RWPE2 (cell line): Measurements from ENCODE around the gene AOX1.

Source experiments
- ATAC-seq: fragments of 200-7000 bp; cut with Tn5 transposase; 3 replicates; pipeline ENCODE4 v1.9.1; 2021; ENCODE audit warnings: low read depth
- DNase-seq: peaks from one replicate; pipeline ENCODE4 v3.0.0-alpha.2; 2020; ENCODE audit warnings: low spot score
- H3K27ac ChIP-seq: fragments of 450-650 bp; 2 replicates; pipeline ENCODE4 v1.5.1; 2017; ENCODE audit warnings: mild to moderate bottlenecking; ENCODE audit not compliant: poor library complexity, severe bottlenecking
- H3K27me3 ChIP-seq: fragments of 250-450 bp; sonication (Bioruptor Pico); 2 replicates; pipeline ENCODE4 v1.5.1; 2021; ENCODE audit warnings: mild to moderate bottlenecking, moderate library complexity; ENCODE audit not compliant: insufficient read depth, poor library complexity, severe bottlenecking
- H3K36me3 ChIP-seq: fragments of 250-450 bp; sonication (Bioruptor Pico); 2 replicates; pipeline ENCODE4 v1.5.1; 2020; ENCODE audit warnings: low read depth, mild to moderate bottlenecking, moderate library complexity
- H3K4me1 ChIP-seq: fragments of 250-450 bp; sonication (Bioruptor Pico); 2 replicates; pipeline ENCODE4 v1.5.1; 2021; ENCODE audit warnings: mild to moderate bottlenecking, moderate library complexity; ENCODE audit not compliant: insufficient read depth, poor library complexity, severe bottlenecking
- H3K4me3 ChIP-seq: fragments of 250-450 bp; sonication (Bioruptor Pico); 2 replicates; pipeline ENCODE4 v1.5.1; 2021; ENCODE audit warnings: mild to moderate bottlenecking, moderate library complexity; ENCODE audit not compliant: severe bottlenecking
- H3K9me3 ChIP-seq: fragments of 250-450 bp; sonication (Bioruptor Pico); 2 replicates; pipeline ENCODE4 v1.5.1; 2021; ENCODE audit warnings: mild to moderate bottlenecking, moderate library complexity; ENCODE audit not compliant: severe bottlenecking
- CTCF ChIP-seq: fragments of 450-650 bp; IDR thresholded peaks from one replicate; pipeline ENCODE4 v1.5.1; 2017; ENCODE audit warnings: mild to moderate bottlenecking, moderate library complexity; ENCODE audit not compliant: poor library complexity, severe bottlenecking

AOX1 gene

GRCh38 chr2:200703926-200704637 lies 118.3 kb downstream of the AOX1 start:
- Histone ChIP-seq H3K36me3 (no peaks in the 10 kb centered on the region), H3K9me3 (no peaks in the 10 kb centered on the region), H3K27ac (no peak overlapping the region), H3K27me3 (no peaks in the 10 kb centered on the region), H3K4me1 (no peaks in the 10 kb centered on the region), H3K4me3 (no peak overlapping the region)
- TF ChIP-seq CTCF: no peak
- ATAC-seq: no peak
- DNase-seq: no peak

- peak; percentile 17 for TF ChIP-seq CTCF
- ATAC-seq: no peak
These were observed 119.7 kb downstream of the AOX1 start for GRCh38 chr2:200705305-200706041.

GRCh38 chr2:200708943-200709342 lies 123.1 kb downstream of the AOX1 start:
- DNase-seq: no peak
- H3K36me3 ChIP-seq: no peaks in the 10 kb centered on the region
- TF ChIP-seq CTCF: no peak
- no peak for ATAC-seq
- H3K9me3 ChIP-seq: no peaks in the 10 kb centered on the region
- H3K4me3 ChIP-seq: no peak overlapping the region
- H3K27ac ChIP-seq: no peak overlapping the region
- H3K4me1 ChIP-seq: peaks cover 9% of the 10 kb centered on the region
- no peaks in the 10 kb centered on the region for H3K27me3 ChIP-seq

More at GRCh38 chr2:200705305-200706041, 119.7 kb downstream of the AOX1 start:
- Histone ChIP-seq H3K27ac (no peak overlapping the region), H3K4me3 (no peak overlapping the region), H3K36me3 (no peaks in the 10 kb centered on the region), H3K27me3 (no peaks in the 10 kb centered on the region), H3K4me1 (no peaks in the 10 kb centered on the region), H3K9me3 (no peaks in the 10 kb centered on the region)
- DNase-seq: no peak

GRCh38 chr2:200713003-200713703 lies 127.3 kb downstream of the AOX1 start:
- Histone ChIP-seq H3K9me3 (no peaks in the 10 kb centered on the region), H3K4me1 (peaks cover 9% of the 10 kb centered on the region), H3K36me3 (no peaks in the 10 kb centered on the region), H3K27me3 (no peaks in the 10 kb centered on the region), H3K4me3 (peak overlapping the region; percentile 8), H3K27ac (peak overlapping the region; percentile 64)
- DNase-seq (peak; percentile 82), ATAC-seq (peak; percentile 93)
- peak; percentile 98 for TF ChIP-seq CTCF
